Measurements from ENCODE around the gene IFT27.

Gene IFT27

GRCh38 chr22:36738416-36739020, 37.4 kb downstream of the IFT27 start:
- no peaks in the 10 kb centered on the region for H4K20me1 ChIP-seq (ENCODE audit: control insufficient read depth, insufficient read depth, low read depth, low read length)
- H3K9me2 ChIP-seq (replicated peaks; ENCODE audit: control insufficient read depth, low read length): no peaks in the 10 kb centered on the region
- H3K36me3 ChIP-seq (ENCODE audit: control insufficient read depth, low read length): no peaks in the 10 kb centered on the region
- TF ChIP-seq CTCF (IDR thresholded peaks at IDR 0.05; ENCODE audit: low read depth, low read length, poor library complexity, severe bottlenecking): no peak
- no peak for TF ChIP-seq EZH2phosphoT487 (IDR thresholded peaks at IDR 0.05; ENCODE audit: borderline replicate concordance, low read length)
- no peaks in the 10 kb centered on the region for H3K79me2 ChIP-seq (ENCODE audit: control insufficient read depth, low read length)
- H3K27ac ChIP-seq (ENCODE audit: low read depth, low read length): no peak overlapping the region
- H3K27me3 ChIP-seq (ENCODE audit: control insufficient read depth, low read length): peaks cover 9% of the 10 kb centered on the region; the same call in 1 of the 2 replicates
- H3K4me1 ChIP-seq (ENCODE audit: control insufficient read depth, low read length): peaks cover 3% of the 10 kb centered on the region; the same call in 1 of the 2 replicates
- H3F3A ChIP-seq (ENCODE audit: control insufficient read depth, insufficient read depth): no peaks in the 10 kb centered on the region
- H3K4me3 ChIP-seq (ENCODE audit: low read length): no peak overlapping the region
- peaks cover 5% of the 10 kb centered on the region; the same call in 1 of the 2 replicates for H3K9me3 ChIP-seq (ENCODE audit: control insufficient read depth, insufficient read depth, low read length)
- no peak overlapping the region for H3K4me2 ChIP-seq (ENCODE audit: low read length)

DNA sequence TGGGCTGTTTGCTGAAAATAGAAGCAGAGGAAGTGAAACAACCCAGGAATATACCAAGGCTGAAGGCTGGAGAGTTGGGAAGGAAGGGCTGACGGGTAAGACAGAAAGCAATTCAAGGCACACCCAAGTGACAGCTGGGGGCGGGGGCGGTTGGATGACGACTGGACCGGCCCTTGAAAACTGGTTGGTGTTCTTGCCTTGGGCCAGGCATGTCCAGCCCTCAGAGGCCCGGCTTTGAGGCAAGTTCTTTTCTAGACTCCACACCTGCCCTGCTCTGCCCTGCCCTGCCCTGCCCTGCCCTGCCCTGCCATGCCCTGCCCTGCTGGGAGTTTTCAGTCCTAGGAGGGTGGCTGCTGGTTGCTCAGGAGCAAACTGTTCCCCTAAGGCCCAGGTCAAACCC, 38.1 kb downstream of the IFT27 start:
- TF ChIP-seq CTCF (IDR thresholded peaks at IDR 0.05; ENCODE audit: low read depth, low read length, poor library complexity, severe bottlenecking): no peak
- TF ChIP-seq EZH2phosphoT487 (IDR thresholded peaks at IDR 0.05; ENCODE audit: borderline replicate concordance, low read length): no peak
- Histone ChIP-seq H3K9me2 (replicated peaks; ENCODE audit: control insufficient read depth, low read length) (no peaks in the 10 kb centered on the region), H3K9me3 (ENCODE audit: control insufficient read depth, insufficient read depth, low read length) (peaks cover 5% of the 10 kb centered on the region; the same call in 1 of the 2 replicates), H3K4me3 (ENCODE audit: low read length) (no peak overlapping the region), H4K20me1 (ENCODE audit: control insufficient read depth, insufficient read depth, low read depth, low read length) (no peaks in the 10 kb centered on the region), H3K27me3 (ENCODE audit: control insufficient read depth, low read length) (peaks cover 10% of the 10 kb centered on the region; the same call in 1 of the 2 replicates), H3K4me1 (ENCODE audit: control insufficient read depth, low read length) (peaks cover 3% of the 10 kb centered on the region; the same call in 1 of the 2 replicates), H3K27ac (ENCODE audit: low read depth, low read length) (no peak overlapping the region), H3F3A (ENCODE audit: control insufficient read depth, insufficient read depth) (no peaks in the 10 kb centered on the region), H3K79me2 (ENCODE audit: control insufficient read depth, low read length) (no peaks in the 10 kb centered on the region), H3K36me3 (ENCODE audit: control insufficient read depth, low read length) (no peaks in the 10 kb centered on the region), H3K4me2 (ENCODE audit: low read length) (no peak overlapping the region)

- Histone ChIP-seq H3K4me3 (ENCODE audit: low read length) (no peak overlapping the region), H3K4me2 (ENCODE audit: low read length) (no peak overlapping the region), H3F3A (ENCODE audit: control insufficient read depth, insufficient read depth) (no peaks in the 10 kb centered on the region), H3K36me3 (ENCODE audit: control insufficient read depth, low read length) (no peaks in the 10 kb centered on the region), H4K20me1 (ENCODE audit: control insufficient read depth, insufficient read depth, low read depth, low read length) (no peaks in the 10 kb centered on the region), H3K4me1 (ENCODE audit: control insufficient read depth, low read length) (peaks cover 3% of the 10 kb centered on the region; the same call in 1 of the 2 replicates), H3K79me2 (ENCODE audit: control insufficient read depth, low read length) (no peaks in the 10 kb centered on the region), H3K27me3 (ENCODE audit: control insufficient read depth, low read length) (peaks cover 11% of the 10 kb centered on the region; the same call in 1 of the 2 replicates), H3K9me2 (replicated peaks; ENCODE audit: control insufficient read depth, low read length) (no peaks in the 10 kb centered on the region), H3K27ac (ENCODE audit: low read depth, low read length) (no peak overlapping the region), H3K9me3 (ENCODE audit: control insufficient read depth, insufficient read depth, low read length) (peaks cover 5% of the 10 kb centered on the region; the same call in 1 of the 2 replicates)
- no peak for TF ChIP-seq CTCF (IDR thresholded peaks at IDR 0.05; ENCODE audit: low read depth, low read length, poor library complexity, severe bottlenecking)
- TF ChIP-seq EZH2phosphoT487 (IDR thresholded peaks at IDR 0.05; ENCODE audit: borderline replicate concordance, low read length): no peak
Observed at GRCh38 chr22:36736701-36737320, 39.1 kb downstream of the IFT27 start.

All from DOHH2 (cell line).